Thymus (tissue), 11 donors: Measurements from ENCODE around the gene PSMC2. TPM values are rescaled to one million over a fixed set of nuclear protein-coding genes. Genes with fewer than 3 reads are reported as not detected.
A peak's percentile ranks its signal among the peaks of the same experiment; 100 is the strongest.

Source experiments
- DNase-seq, 9 donors: peaks; one replicate each; pipeline ENCODE4 v3.0.0-alpha.2; 2013; ENCODE audit warnings: low spot score in 9 of 9, low read depth in 6 of 9, missing footprints in 1 of 9
- H3K27ac ChIP-seq, 2 donors: one replicate each; pipeline ENCODE4 v1.5.1; 2013; ENCODE audit warnings: control low read depth in 1 of 2, low read depth in 1 of 2, low read length in 1 of 2, mild to moderate bottlenecking in 1 of 2, moderate library complexity in 1 of 2
- H3K27me3 ChIP-seq, 2 donors: one replicate each; pipeline ENCODE4 v1.5.1; 2013; ENCODE audit warnings: low read length in 1 of 2; ENCODE audit not compliant: control insufficient read depth in 2 of 2, insufficient read depth in 1 of 2
- H3K36me3 ChIP-seq, 2 donors: one replicate each; pipeline ENCODE4 v1.5.1; 2013; ENCODE audit warnings: low read length in 1 of 2, mild to moderate bottlenecking in 1 of 2, moderate library complexity in 1 of 2; ENCODE audit not compliant: control insufficient read depth in 2 of 2, insufficient read depth in 2 of 2
- H3K4me1 ChIP-seq, 2 donors: one replicate each; pipeline ENCODE4 v1.5.1; 2013; ENCODE audit warnings: low read length in 2 of 2; ENCODE audit not compliant: control insufficient read depth in 2 of 2, insufficient read depth in 2 of 2
- H3K4me3 ChIP-seq, 2 donors: one replicate each; pipeline ENCODE4 v1.5.1; 2013; ENCODE audit warnings: low read length in 2 of 2, control low read depth in 1 of 2, mild to moderate bottlenecking in 1 of 2
- H3K9me3 ChIP-seq, 2 donors: one replicate each; pipeline ENCODE4 v1.5.1; 2013; ENCODE audit warnings: low read length in 1 of 2, mild to moderate bottlenecking in 1 of 2; ENCODE audit not compliant: control insufficient read depth in 2 of 2, insufficient read depth in 1 of 2
- WGBS: extraction: QIAGEN DNeasy Blood & Tissue Kit; methylation state at CpG from one replicate; pipeline ENCODE4 v1.1.7; 2013; 5-methylcytosine and 5-hydroxymethylcytosine counted together
- polyA plus RNA-seq: library from polyadenylated mRNA; stranded (reverse); fragments of 200-250 nt; gene quantifications from one replicate; pipeline ENCODE4 v1.2.3, GENCODE V29; 2013
- total RNA-seq: library from RNA; stranded (reverse); fragments of 120-200 nt; gene quantifications from one replicate; pipeline ENCODE4 v1.2.4, GENCODE V29; 2013
- donor health status: healthy.

Gene PSMC2
- total and polyA plus RNA-seq, 2 donors: 117 to 187 TPM

DNA sequence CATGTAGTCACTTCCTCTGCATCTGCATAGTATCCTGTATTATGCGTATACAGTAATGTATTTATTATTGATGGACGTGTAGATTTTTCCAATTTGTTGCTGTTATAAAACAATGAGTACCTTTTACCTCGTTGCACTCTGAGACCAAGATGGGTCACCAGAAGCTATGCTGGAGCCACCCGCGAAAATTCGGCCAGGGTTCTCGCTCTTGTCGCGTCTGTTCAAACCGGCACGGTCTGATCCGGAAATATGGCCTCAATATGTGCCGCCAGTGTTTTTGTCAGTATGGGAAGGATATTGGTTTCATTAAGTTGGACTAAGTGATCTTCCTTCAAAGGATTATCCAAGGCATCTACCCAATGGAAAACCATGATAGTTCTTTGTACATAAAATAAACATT lies 1.0 kb downstream of the PSMC2 start:
- H3K36me3 ChIP-seq: peaks cover 9 to 15% of the 10 kb centered on the region in 2 donors
- WGBS: 13% methylated on average over 13 of the region's 13 CpGs
- H3K4me3 ChIP-seq: peak overlapping the region; percentile 90 to 99
- peaks cover 8 to 9% of the 10 kb centered on the region in 2 donors for H3K4me1 ChIP-seq
- no peaks in the 10 kb centered on the region for H3K9me3 ChIP-seq
- H3K27ac ChIP-seq: no peak overlapping the region
- peak in 1 of 9 donors; percentile 14 for DNase-seq
- no peaks in the 10 kb centered on the region for H3K27me3 ChIP-seq

DNA sequence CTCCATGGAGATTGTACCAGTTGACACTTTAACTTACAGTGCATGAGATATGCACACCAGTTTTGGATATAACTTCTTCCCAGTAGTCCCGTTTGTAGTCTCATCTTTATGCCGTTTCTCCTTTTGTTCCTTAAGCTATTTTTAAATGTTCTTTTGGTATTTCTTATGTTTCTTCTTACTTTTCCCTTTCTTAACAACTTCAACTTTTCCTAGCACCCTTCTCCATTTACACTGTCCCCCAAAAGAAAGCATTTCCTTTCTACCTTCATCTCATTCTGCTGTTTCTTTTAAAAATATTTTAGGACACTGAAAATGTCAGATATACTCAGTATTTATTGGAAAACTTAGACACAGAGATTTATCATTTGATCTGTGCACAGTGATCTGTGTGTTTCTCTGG lies 1.5 kb downstream of the PSMC2 start:
- DNase-seq: no peak
- Histone ChIP-seq H3K36me3 (peaks cover 9 to 15% of the 10 kb centered on the region in 2 donors), H3K27ac (no peak overlapping the region), H3K4me1 (peaks cover 5 to 9% of the 10 kb centered on the region in 2 donors), H3K4me3 (peak overlapping the region; percentile 90 to 99), H3K27me3 (no peaks in the 10 kb centered on the region), H3K9me3 (no peaks in the 10 kb centered on the region)
- 67% methylated on average over 2 of the region's 2 CpGs for WGBS

DNA sequence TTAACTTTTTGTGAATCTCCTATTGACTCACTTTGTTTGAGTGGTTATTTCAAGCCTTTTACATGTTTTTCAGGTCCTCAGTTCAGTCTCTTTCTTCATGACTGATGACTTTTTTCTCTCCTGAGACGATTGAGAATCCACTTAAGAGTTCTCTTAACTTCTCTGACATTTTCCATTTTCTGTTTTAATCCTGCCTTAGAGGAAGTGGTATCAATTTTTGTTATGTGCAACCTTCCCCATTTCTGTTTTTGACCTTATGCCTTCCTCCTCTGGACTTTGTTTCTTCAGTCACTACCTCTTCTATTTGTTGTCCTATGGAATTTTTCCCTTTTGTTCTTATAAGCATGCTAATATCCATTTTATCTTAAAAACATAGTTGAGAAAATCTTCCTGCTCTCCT lies 2.4 kb downstream of the PSMC2 start:
- no peaks in the 10 kb centered on the region for H3K27me3 ChIP-seq
- H3K36me3 ChIP-seq: peaks cover 9 to 19% of the 10 kb centered on the region in 2 donors
- no peak overlapping the region for H3K4me3 ChIP-seq
- no peaks in the 10 kb centered on the region for H3K9me3 ChIP-seq
- no peak for DNase-seq
- 64% methylated on average over 1 of the region's 1 CpG for WGBS
- H3K27ac ChIP-seq: no peak overlapping the region
- H3K4me1 ChIP-seq: peaks cover 5 to 9% of the 10 kb centered on the region in 2 donors

DNA sequence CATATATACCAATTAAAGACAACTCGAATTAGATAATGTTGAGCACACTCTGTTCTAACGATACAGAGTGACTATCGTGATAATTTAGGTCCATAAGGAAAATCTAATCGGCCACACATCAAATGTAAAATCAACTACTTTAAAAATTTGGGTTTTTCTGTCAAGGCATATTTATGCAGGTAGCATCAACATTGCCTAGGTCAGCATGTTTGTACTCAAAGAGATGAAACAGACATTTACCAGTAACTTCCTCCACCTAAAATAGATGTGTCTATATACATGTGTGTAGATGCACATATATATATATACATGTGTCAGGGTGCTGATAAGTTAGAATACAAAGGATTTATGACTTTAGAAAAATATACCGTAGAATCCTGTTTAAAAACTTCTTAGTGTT lies 22.0 kb downstream of the PSMC2 start:
- no peaks in the 10 kb centered on the region for H3K4me1 ChIP-seq
- over 99% methylated on average over 5 of the region's 5 CpGs for WGBS
- no peaks in the 10 kb centered on the region for H3K9me3 ChIP-seq
- no peak overlapping the region for H3K4me3 ChIP-seq
- peaks cover 17 to 37% of the 10 kb centered on the region in 2 donors for H3K36me3 ChIP-seq
- no peaks in the 10 kb centered on the region for H3K27me3 ChIP-seq
- no peak overlapping the region for H3K27ac ChIP-seq
- DNase-seq: no peak

DNA sequence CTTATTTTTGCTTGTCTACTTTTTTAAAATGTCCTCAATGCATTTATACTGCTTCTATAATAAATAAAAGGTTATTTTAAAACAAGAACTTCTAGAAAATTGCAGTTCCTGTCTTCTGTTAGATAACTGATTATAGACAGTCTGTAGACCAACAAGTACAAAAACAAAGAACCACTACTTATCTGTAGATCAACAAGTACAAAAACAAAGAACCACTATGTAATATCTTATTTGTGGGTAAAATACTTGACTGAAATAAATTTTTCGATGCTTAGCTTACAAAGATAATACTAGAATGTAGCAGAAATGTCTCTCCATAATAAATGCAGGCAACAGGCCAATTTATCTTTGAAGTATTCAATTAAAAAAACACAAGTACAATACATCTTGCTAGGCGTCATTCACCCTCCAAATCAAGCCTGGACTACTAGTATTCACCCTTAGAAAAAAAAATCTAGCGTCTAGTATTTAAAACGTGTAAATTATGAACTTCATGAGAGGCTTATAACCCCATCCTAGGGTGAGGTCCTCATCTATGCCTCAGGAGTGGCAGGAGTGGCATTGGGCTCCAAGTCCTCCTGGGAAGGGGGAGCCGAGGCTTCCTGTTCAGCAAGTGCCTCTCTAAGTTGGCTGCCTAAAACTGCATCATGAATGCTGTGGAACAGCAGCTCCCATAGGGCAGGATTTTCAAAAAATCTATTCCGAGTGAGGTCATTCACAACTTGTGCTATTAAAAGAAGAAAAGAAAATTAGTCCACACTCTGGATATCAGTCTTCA lies 26.6 kb downstream of the PSMC2 start:
- H3K4me3 ChIP-seq: no peak overlapping the region
- H3K4me1 ChIP-seq: no peaks in the 10 kb centered on the region
- H3K9me3 ChIP-seq: no peaks in the 10 kb centered on the region
- DNase-seq: no peak
- WGBS: 74% methylated on average over 6 of the region's 6 CpGs
- H3K27me3 ChIP-seq: no peaks in the 10 kb centered on the region
- no peak overlapping the region for H3K27ac ChIP-seq
- H3K36me3 ChIP-seq: no peaks in the 10 kb centered on the region

DNA sequence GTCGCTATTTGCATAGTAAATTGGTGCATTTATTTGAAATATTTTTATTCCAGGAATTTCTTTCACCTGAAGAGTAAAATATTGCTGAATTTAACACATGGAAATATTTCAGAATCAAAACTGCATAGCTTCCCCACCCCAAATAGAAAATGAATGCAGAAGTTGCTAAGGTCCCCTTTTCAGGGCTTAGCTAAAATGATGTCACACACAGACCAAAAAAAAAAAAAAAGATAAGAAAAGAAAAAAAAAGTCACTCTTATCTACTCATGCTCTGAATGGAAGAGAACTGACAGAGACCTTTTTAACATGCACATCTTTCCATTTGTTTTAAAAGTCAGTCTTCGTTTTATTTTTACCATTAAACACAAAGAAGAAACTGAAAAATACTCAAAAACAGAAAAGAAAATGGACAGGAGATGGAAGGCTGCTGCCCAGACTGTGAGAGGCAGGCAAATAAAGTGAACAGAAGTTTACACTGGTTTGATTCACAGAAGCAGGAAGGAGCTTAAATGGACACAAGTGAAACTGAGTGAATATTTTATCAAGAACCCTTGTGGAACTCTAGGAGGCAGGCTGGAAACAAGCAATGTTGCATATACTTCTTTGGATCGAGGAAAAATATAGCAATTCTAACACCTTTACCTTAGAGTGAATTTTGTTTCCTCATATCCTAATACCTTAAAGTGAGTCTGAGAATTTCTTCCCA lies 32.0 kb downstream of the PSMC2 start:
- no peak for DNase-seq
- H3K27ac ChIP-seq: no peak overlapping the region
- H3K27me3 ChIP-seq: no peaks in the 10 kb centered on the region
- H3K4me3 ChIP-seq: no peak overlapping the region
- 89% methylated on average over 3 of the region's 3 CpGs for WGBS
- no peaks in the 10 kb centered on the region for H3K4me1 ChIP-seq
- H3K9me3 ChIP-seq: no peaks in the 10 kb centered on the region
- no peaks in the 10 kb centered on the region for H3K36me3 ChIP-seq

DNA sequence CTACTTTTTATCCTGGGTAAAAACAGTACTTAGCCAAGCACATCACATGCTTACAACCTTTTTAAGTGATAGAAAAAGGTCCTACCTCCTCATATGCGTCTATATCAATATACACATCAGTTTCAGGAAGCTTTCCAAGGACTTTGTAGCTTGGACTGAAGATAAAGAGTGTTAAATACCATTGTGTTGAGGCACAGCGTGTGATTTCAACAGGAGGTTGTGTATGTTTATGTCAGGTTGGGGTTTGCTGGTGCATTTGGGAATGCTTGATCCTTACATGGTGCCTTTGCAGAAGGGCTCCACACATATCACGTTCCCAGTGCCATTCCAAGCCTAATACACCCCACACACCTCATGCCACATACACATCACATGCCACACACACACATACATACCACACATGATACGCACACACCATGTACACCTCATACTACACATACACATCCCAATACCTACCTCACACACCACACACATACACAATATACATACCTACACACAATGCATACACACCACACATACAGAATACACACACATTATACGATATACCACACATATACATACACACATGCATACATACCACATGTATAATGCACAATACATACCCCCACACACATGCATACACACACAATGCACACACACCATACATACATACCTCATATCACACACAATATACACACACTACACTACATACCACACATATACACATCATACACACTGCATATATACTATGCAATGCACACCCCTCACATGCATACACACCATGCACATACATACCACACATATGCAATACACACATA lies 33.1 kb downstream of the PSMC2 start:
- no peaks in the 10 kb centered on the region for H3K27me3 ChIP-seq
- H3K4me1 ChIP-seq: no peaks in the 10 kb centered on the region
- H3K36me3 ChIP-seq: no peaks in the 10 kb centered on the region
- WGBS: 85% methylated on average over 5 of the region's 5 CpGs
- no peak for DNase-seq
- H3K4me3 ChIP-seq: no peak overlapping the region
- no peaks in the 10 kb centered on the region for H3K9me3 ChIP-seq
- no peak overlapping the region for H3K27ac ChIP-seq

DNA sequence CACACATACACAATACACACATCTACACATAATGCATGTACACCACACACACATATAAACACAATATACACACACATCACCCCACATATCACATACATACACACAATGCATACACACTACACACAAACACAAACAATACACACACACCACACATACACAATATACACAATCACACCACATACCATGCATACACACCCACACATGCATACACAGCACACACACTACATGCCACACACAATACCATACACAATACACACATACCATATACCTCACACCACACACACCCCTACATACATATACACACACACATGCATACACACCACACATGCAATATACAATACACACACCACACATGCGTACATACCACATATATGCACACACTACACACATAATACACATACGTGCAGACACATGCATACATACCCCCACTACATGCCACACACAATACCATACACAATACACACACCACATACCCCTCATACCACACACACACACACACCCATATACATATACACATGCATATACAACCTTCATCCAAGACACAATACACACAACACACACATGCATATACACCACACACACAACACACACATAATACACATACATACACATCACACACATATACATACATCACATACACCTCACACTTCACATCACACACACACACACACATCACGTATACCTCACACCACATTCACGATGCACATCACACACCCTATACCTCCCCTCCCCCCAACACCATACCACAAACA lies 34.0 kb downstream of the PSMC2 start:
- DNase-seq: no peak
- Histone ChIP-seq H3K4me1 (no peaks in the 10 kb centered on the region), H3K36me3 (no peaks in the 10 kb centered on the region), H3K27ac (no peak overlapping the region), H3K4me3 (no peak overlapping the region), H3K9me3 (no peaks in the 10 kb centered on the region), H3K27me3 (no peaks in the 10 kb centered on the region)
- 97% methylated on average over 4 of the region's 4 CpGs for WGBS
